MM.1S (cell line): ENCODE results near the gene DDX28.

Experiments
- DNase-seq: peaks from one replicate; pipeline ENCODE4 v3.0.0-alpha.2; 2015
- H2AFZ ChIP-seq: fragments of 300-600 bp; sonication (generic); 2 replicates; pipeline ENCODE4 v1.6.0; 2016; ENCODE audit warnings: antibody characterized with exemption, low read length
- H3F3A ChIP-seq: fragments of 300-600 bp; sonication (generic); 2 replicates; pipeline ENCODE4 v1.6.1; 2016; ENCODE audit warnings: mild to moderate bottlenecking, antibody characterized with exemption, low read length, moderate library complexity, mixed read lengths; ENCODE audit not compliant: insufficient read depth
- H3K27ac ChIP-seq: fragments of 300-600 bp; sonication (generic); 2 replicates; pipeline ENCODE4 v1.5.1; 2016; ENCODE audit warnings: mild to moderate bottlenecking, low read length
- H3K27me3 ChIP-seq: fragments of 300-600 bp; sonication (generic); replicated peaks from 2 replicates; pipeline ENCODE4 v1.6.0; 2016; ENCODE audit warnings: low read length; ENCODE audit not compliant: insufficient read depth
- H3K36me3 ChIP-seq: fragments of 300-600 bp; sonication (generic); replicated peaks from 2 replicates; pipeline ENCODE4 v1.6.1; 2016; ENCODE audit warnings: mild to moderate bottlenecking, low read length, mixed read lengths; ENCODE audit not compliant: insufficient read depth
- H3K4me1 ChIP-seq: fragments of 300-600 bp; sonication (generic); 2 replicates; pipeline ENCODE4 v1.6.1; 2016; ENCODE audit warnings: low read length, mixed read lengths
- H3K4me2 ChIP-seq: fragments of 300-600 bp; sonication (generic); 2 replicates; pipeline ENCODE4 v1.6.0; 2016; ENCODE audit warnings: low read depth, low read length
- H3K4me3 ChIP-seq: fragments of 300-600 bp; sonication (generic); 2 replicates; pipeline ENCODE4 v1.5.1; 2016; ENCODE audit warnings: low read length, mixed read lengths
- H3K79me2 ChIP-seq: fragments of 300-600 bp; sonication (generic); 2 replicates; pipeline ENCODE4 v1.6.1; 2016; ENCODE audit warnings: mixed run types, low read length, mixed read lengths
- H3K9ac ChIP-seq: fragments of 300-600 bp; sonication (generic); 2 replicates; pipeline ENCODE4 v1.6.1; 2016; ENCODE audit warnings: low read length, mixed read lengths
- H3K9me2 ChIP-seq: fragments of 300-600 bp; sonication (generic); replicated peaks from 2 replicates; pipeline ENCODE4 v1.6.1; 2016; ENCODE audit warnings: mild to moderate bottlenecking, low read length, mixed read lengths; ENCODE audit not compliant: insufficient read depth
- H3K9me3 ChIP-seq: fragments of 300-600 bp; sonication (generic); replicated peaks from 2 replicates; pipeline ENCODE4 v1.6.1; 2016; ENCODE audit warnings: mild to moderate bottlenecking, low read length, mixed read lengths; ENCODE audit not compliant: insufficient read depth
- H4K20me1 ChIP-seq: fragments of 300-600 bp; sonication (generic); 2 replicates; pipeline ENCODE4 v1.6.1; 2016; ENCODE audit warnings: mild to moderate bottlenecking, low read length, moderate library complexity, mixed read lengths; ENCODE audit not compliant: insufficient read depth
- EZH2 ChIP-seq: fragments of 300-600 bp; sonication (generic); optimal IDR thresholded peaks from 2 replicates; pipeline ENCODE3; 2017; ENCODE audit warnings: low read depth, mild to moderate bottlenecking, antibody characterized with exemption, low read length, mixed read lengths
- EZH2phosphoT487 ChIP-seq: fragments of 300-600 bp; sonication (generic); IDR thresholded peaks from 2 replicates; pipeline ENCODE4 v1.6.1; 2018; ENCODE audit warnings: antibody characterized with exemption, low read length
- TF ChIP-seq, protein P1 (sequence below): fragments of 300-600 bp; sonication (generic); IDR thresholded peaks from 2 replicates; pipeline ENCODE4 v1.5.1; 2016; ENCODE audit warnings: antibody characterized with exemption, low read length, mixed read lengths

DDX28 gene

DNA sequence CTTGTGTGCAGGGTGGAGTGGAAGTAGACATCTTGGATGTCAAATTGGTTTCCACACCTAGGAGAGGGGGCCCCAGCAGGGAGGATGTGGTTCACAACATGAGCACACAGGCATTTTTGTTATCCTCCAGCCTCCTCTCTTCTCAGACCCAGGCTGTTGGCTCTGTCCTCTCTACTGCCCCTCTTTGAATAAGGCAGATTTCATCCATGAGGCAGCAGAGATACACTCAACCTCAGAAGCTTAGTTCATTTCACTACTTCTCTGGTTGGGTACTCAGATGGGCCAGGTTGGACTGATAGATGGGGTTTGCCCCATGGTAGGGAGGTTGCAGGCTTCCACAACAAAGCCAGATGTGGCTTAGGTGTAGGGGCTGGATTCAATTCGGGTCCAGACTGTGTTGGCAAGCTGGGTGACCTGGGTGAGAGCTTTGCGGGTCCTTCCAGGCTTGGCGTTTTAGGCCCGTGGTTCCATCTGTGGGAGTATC, 39.9 kb upstream of the DDX28 start:
- no peak for DNase-seq
- Histone ChIP-seq H3K79me2 (no peaks in the 10 kb centered on the region), H2AFZ (no peak overlapping the region), H3K9me2 (no peaks in the 10 kb centered on the region), H3K4me3 (no peak overlapping the region), H3K4me2 (no peak overlapping the region), H3K27ac (no peak overlapping the region), H3K9me3 (no peaks in the 10 kb centered on the region), H3K36me3 (no peaks in the 10 kb centered on the region), H3K4me1 (no peaks in the 10 kb centered on the region), H3F3A (no peaks in the 10 kb centered on the region), H4K20me1 (no peaks in the 10 kb centered on the region), H3K9ac (no peak overlapping the region), H3K27me3 (no peaks in the 10 kb centered on the region)
- TF ChIP-seq EZH2phosphoT487 = no peak
- TF ChIP-seq, protein P1, sequence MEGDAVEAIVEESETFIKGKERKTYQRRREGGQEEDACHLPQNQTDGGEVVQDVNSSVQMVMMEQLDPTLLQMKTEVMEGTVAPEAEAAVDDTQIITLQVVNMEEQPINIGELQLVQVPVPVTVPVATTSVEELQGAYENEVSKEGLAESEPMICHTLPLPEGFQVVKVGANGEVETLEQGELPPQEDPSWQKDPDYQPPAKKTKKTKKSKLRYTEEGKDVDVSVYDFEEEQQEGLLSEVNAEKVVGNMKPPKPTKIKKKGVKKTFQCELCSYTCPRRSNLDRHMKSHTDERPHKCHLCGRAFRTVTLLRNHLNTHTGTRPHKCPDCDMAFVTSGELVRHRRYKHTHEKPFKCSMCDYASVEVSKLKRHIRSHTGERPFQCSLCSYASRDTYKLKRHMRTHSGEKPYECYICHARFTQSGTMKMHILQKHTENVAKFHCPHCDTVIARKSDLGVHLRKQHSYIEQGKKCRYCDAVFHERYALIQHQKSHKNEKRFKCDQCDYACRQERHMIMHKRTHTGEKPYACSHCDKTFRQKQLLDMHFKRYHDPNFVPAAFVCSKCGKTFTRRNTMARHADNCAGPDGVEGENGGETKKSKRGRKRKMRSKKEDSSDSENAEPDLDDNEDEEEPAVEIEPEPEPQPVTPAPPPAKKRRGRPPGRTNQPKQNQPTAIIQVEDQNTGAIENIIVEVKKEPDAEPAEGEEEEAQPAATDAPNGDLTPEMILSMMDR = no peak
- TF ChIP-seq EZH2 = no peak

DNA sequence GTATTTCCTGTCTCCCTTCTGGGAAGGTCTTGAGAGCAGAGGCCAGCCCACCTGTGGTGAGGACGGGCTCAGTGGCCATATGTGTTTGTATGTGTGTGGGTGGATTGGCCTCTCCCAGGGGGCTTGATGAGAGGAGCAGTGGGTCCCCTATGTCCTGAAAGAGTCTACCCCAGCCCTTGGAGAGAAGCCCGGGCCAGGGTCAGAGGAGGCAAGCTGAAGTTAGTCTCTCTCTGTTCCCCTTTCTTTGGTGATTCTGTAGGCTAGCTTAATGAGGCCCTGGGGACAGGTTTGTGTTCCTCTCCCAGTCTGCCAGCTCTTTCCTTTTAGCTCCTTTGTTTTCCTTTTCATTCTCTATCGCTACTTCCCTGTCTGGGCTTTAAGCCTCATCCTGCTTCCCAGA, 38.4 kb upstream of the DDX28 start:
- Histone ChIP-seq H3K27ac (no peak overlapping the region), H3K4me1 (no peaks in the 10 kb centered on the region), H3K27me3 (no peaks in the 10 kb centered on the region), H3F3A (no peaks in the 10 kb centered on the region), H3K9ac (no peak overlapping the region), H4K20me1 (no peaks in the 10 kb centered on the region), H2AFZ (no peak overlapping the region), H3K4me3 (no peak overlapping the region), H3K9me2 (no peaks in the 10 kb centered on the region), H3K79me2 (no peaks in the 10 kb centered on the region), H3K36me3 (no peaks in the 10 kb centered on the region), H3K4me2 (no peak overlapping the region), H3K9me3 (no peaks in the 10 kb centered on the region)
- TF ChIP-seq, protein P1 = no peak
- TF ChIP-seq EZH2phosphoT487 (no peak), EZH2 (no peak)
- DNase-seq = no peak

DNA sequence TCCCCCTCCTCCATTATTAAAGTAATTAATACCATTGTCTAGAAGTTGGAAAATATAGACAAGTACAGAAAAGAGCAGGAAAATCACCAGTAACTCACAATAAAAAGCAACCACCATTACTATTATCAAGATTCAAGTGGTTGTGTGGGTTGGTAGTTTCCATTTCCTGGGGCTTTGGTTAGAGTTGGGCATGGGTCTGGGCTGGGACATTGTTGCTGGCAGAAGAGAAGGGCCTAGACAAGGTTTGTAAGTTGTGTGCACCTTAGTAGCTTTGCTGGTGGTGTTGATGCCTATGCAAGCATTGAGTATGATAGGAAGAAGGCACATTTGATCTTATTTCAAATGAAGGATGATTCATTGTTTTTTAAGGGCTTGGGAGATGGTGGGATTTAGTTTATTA, 36.8 kb upstream of the DDX28 start:
- no peak for DNase-seq
- TF ChIP-seq EZH2 (no peak), EZH2phosphoT487 (no peak)
- TF ChIP-seq, protein P1 = no peak
- no peaks in the 10 kb centered on the region for H3K4me1 ChIP-seq
- H3K9me2 ChIP-seq = no peaks in the 10 kb centered on the region
- no peaks in the 10 kb centered on the region for H3K9me3 ChIP-seq
- H3K4me2 ChIP-seq = no peak overlapping the region
- H3K27ac ChIP-seq = no peak overlapping the region
- no peaks in the 10 kb centered on the region for H3K79me2 ChIP-seq
- H3F3A ChIP-seq = no peaks in the 10 kb centered on the region
- no peaks in the 10 kb centered on the region for H3K27me3 ChIP-seq
- H2AFZ ChIP-seq = no peak overlapping the region
- no peaks in the 10 kb centered on the region for H4K20me1 ChIP-seq
- H3K9ac ChIP-seq = no peak overlapping the region
- H3K36me3 ChIP-seq = no peaks in the 10 kb centered on the region
- H3K4me3 ChIP-seq = no peak overlapping the region
